ENCODE data around the gene CLEC2A.

DNA sequence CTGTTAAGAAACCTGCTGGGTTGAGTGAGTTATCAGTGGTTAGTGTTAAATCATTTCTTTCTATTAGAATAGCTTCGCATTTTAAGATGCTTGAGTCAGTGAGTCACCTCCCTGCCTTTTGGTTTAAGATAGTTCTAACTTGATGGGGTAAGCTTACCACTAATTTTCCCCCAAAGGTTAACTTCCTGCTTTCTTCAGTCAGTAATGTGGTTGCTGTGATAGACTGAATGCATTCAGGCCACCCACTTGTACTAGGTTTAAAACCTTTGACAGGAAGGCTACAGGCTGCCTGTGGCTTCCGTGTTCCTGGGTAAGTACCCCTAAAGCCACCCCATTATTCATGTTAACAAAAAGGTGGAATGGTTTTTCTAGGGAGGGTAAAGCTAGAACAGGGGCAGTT is 25.3 kb downstream of the CLEC2A start:
- TF ChIP-seq EZH2phosphoT487 (IDR thresholded peaks at IDR 0.05; ENCODE audit: insufficient read depth, low read depth) (no peak), EZH2 (IDR thresholded peaks at IDR 0.05; ENCODE audit: insufficient read depth, poor library complexity, severe bottlenecking) (no peak)
